B cell (primary cell): ENCODE results near the gene CHCHD2. TPM values are rescaled to one million over a fixed set of nuclear protein-coding genes. Genes with fewer than 3 reads are reported as not detected.
"Not testable (repeated sequence)": the region's sequence is repeated elsewhere in the genome, so short reads cannot be mapped to it uniquely, and the experiment has no call there.

Source experiments
- ATAC-seq: fragments of 200-7000 bp; cut with Tn5 transposase; one replicate; pipeline ENCODE4 v1.10.0; 2021; ENCODE audit warnings: low read depth, mild to moderate bottlenecking, moderate number of reproducible peaks, moderate library complexity
- CTCF ChIA-PET: fragments of 350-600 bp; sonication (Branson Sonifier 250); formaldehyde crosslinking; loops from one replicate; lab custom pipeline; 2021; ENCODE audit warnings: antibody characterized with exemption, inconsistent platforms; lab: Charles Lee
- POLR2A ChIA-PET: fragments of 350-600 bp; sonication (Branson Sonifier 250); formaldehyde crosslinking; loops from one replicate; lab custom pipeline; 2021; ENCODE audit warnings: antibody characterized with exemption; lab: Charles Lee
- DNase-seq: peaks from one replicate; pipeline ENCODE4 v3.0.0; 2013
- H2AFZ ChIP-seq: 2 replicates; pipeline ENCODE4 v1.6.1; 2012; ENCODE audit warnings: mild to moderate bottlenecking, low read depth, low read length; ENCODE audit not compliant: insufficient read depth, poor library complexity, severe bottlenecking
- H3K27ac ChIP-seq, 2 donors: 1 replicate in 1 of 2; 2 replicates in 1 of 2; pipeline ENCODE4 v1.5.1; 2012 to 2013; ENCODE audit warnings: low read length in 2 of 2, mild to moderate bottlenecking in 2 of 2, moderate library complexity in 1 of 2
- H3K27me3 ChIP-seq, 4 experiments: fragments of 200-600 bp in 1 of 4; sonication (generic) in 1 of 4; replicated peaks in 1 of 4; 1 replicate in 2 of 4; 2 replicates in 2 of 4; pipeline versions ENCODE4 v1.6.1 to v1.7.0; 2013 to 2016; ENCODE audit warnings: low read length in 3 of 4, mild to moderate bottlenecking in 2 of 4, mixed read lengths in 1 of 4, moderate library complexity in 1 of 4; ENCODE audit not compliant: insufficient read depth in 4 of 4, control insufficient read depth in 3 of 4; ENCODE audit errors: control extremely low read depth in 1 of 4
- H3K36me3 ChIP-seq, 2 experiments: replicated peaks in 1 of 2; 1 replicate in 1 of 2; 2 replicates in 1 of 2; pipeline versions ENCODE4 v1.6.1 to v1.7.1; 2013; ENCODE audit warnings: low read length in 1 of 2; ENCODE audit not compliant: insufficient read depth in 2 of 2, control insufficient read depth in 1 of 2; ENCODE audit errors: control extremely low read depth in 1 of 2, extremely low read depth in 1 of 2
- H3K4me1 ChIP-seq, 2 donors: fragments of 200-600 bp in 1 of 2; sonication (generic) in 1 of 2; 1 replicate in 1 of 2; 2 replicates in 1 of 2; pipeline versions ENCODE4 v1.5.1 to v1.6.1; 2013 to 2017; ENCODE audit warnings: low read length in 2 of 2; ENCODE audit not compliant: control insufficient read depth in 2 of 2, insufficient read depth in 2 of 2
- H3K4me2 ChIP-seq: replicated peaks from 2 replicates; pipeline ENCODE3; 2012; ENCODE audit warnings: mild to moderate bottlenecking, low read depth, low read length; ENCODE audit not compliant: poor library complexity, severe bottlenecking
- H3K4me3 ChIP-seq, 5 experiments: fragments of 200-600 bp in 1 of 5; sonication (generic) in 1 of 5; 1 replicate in 3 of 5; 2 replicates in 2 of 5; pipeline versions ENCODE4 v1.5.1 to v1.7.0; 2011 to 2016; ENCODE audit warnings: low read length in 4 of 5, mild to moderate bottlenecking in 4 of 5, low read depth in 2 of 5, control low read depth in 1 of 5, moderate library complexity in 1 of 5; ENCODE audit not compliant: insufficient read depth in 1 of 5; ENCODE audit errors: control extremely low read depth in 1 of 5, extremely low read depth in 1 of 5
- H3K79me2 ChIP-seq: fragments of 200-600 bp; sonication (generic); one replicate; pipeline ENCODE4 v1.6.0; 2016; ENCODE audit warnings: low read length; ENCODE audit not compliant: control insufficient read depth, insufficient read depth
- H3K9ac ChIP-seq: fragments of 200-600 bp; sonication (generic); 2 replicates; pipeline ENCODE4 v1.6.1; 2017; ENCODE audit warnings: mild to moderate bottlenecking, low read length, moderate library complexity
- H3K9me3 ChIP-seq, 3 donors: one replicate each; pipeline versions ENCODE4 v1.6.1 to v1.7.1; 2013; ENCODE audit warnings: low read length in 2 of 3; ENCODE audit not compliant: control insufficient read depth in 2 of 3, insufficient read depth in 1 of 3; ENCODE audit errors: control extremely low read depth in 1 of 3
- H4K20me1 ChIP-seq: 2 replicates; pipeline ENCODE4 v1.6.0; 2012; ENCODE audit warnings: mild to moderate bottlenecking, low read length; ENCODE audit not compliant: insufficient read depth, control insufficient read depth, poor library complexity, severe bottlenecking
- H3K27ac Mint-ChIP-seq: one replicate; pipeline ENCODE4 v1.8.0; 2021; ENCODE audit warnings: mixed read lengths
- H3K27me3 Mint-ChIP-seq: one replicate; pipeline ENCODE4 v1.8.0; 2021; ENCODE audit warnings: mixed read lengths
- H3K4me1 Mint-ChIP-seq: one replicate; pipeline ENCODE4 v1.8.0; 2021; ENCODE audit warnings: mixed read lengths
- H3K4me3 Mint-ChIP-seq: one replicate; pipeline ENCODE4 v1.8.0; 2021; ENCODE audit warnings: mixed read lengths
- H3K9me3 Mint-ChIP-seq: one replicate; pipeline ENCODE4 v1.8.0; 2022; ENCODE audit warnings: mixed read lengths; ENCODE audit not compliant: insufficient read depth
- EZH2 ChIP-seq: IDR thresholded peaks from 2 replicates; pipeline ENCODE4 v1.6.1; 2012; ENCODE audit warnings: borderline replicate concordance, low read depth, mild to moderate bottlenecking, moderate library complexity, low read length; ENCODE audit not compliant: insufficient read depth, poor library complexity, severe bottlenecking
- WGBS: methylation state at CpG from one replicate; pipeline ENCODE4 v1.1.5; 2013; ENCODE audit warnings: missing lambda C conversion rate; ENCODE audit not compliant: insufficient coverage; 5-methylcytosine and 5-hydroxymethylcytosine counted together
- intact Hi-C: fragments of 100-400 bp; cut with micrococcal nuclease; formaldehyde crosslinking; loops from one replicate; pipeline ENCODE4 v1.10.0; 2022
- polyA minus RNA-seq: library from RNA; depleted of rRNA, polyadenylated mRNA; stranded (reverse); fragments of >200 nt; gene quantifications from 2 replicates; pipeline ENCODE4 v1.2.3, GENCODE V29; 2012
- polyA plus RNA-seq: library from polyadenylated mRNA; depleted of rRNA; stranded (reverse); fragments of >200 nt; gene quantifications from 2 replicates; pipeline ENCODE4 v1.2.3, GENCODE V29; 2012
- total RNA-seq, 2 donors: library from RNA; stranded (reverse); fragments of 120-200 nt in 1 of 2; gene quantifications; 1 replicate in 1 of 2; 2 replicates in 1 of 2; pipeline versions ENCODE4 v1.2.3 to v1.2.4, GENCODE V29; 2013 to 2022
- TF ChIP-seq, protein P1 (sequence below): fragments of 200-600 bp; IDR thresholded peaks from one replicate; pipeline ENCODE4 v1.8.0; 2022; ENCODE audit warnings: antibody characterized with exemption, mild to moderate bottlenecking

The CHCHD2 gene, protein sequence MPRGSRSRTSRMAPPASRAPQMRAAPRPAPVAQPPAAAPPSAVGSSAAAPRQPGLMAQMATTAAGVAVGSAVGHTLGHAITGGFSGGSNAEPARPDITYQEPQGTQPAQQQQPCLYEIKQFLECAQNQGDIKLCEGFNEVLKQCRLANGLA
- total RNA-seq (166 and 168 TPM in 2 replicates), polyA plus RNA-seq (246 and 286 TPM in 2 replicates), polyA minus RNA-seq (192 and 263 TPM in 2 replicates)
- total RNA-seq (2013), result 250 TPM

DNA sequence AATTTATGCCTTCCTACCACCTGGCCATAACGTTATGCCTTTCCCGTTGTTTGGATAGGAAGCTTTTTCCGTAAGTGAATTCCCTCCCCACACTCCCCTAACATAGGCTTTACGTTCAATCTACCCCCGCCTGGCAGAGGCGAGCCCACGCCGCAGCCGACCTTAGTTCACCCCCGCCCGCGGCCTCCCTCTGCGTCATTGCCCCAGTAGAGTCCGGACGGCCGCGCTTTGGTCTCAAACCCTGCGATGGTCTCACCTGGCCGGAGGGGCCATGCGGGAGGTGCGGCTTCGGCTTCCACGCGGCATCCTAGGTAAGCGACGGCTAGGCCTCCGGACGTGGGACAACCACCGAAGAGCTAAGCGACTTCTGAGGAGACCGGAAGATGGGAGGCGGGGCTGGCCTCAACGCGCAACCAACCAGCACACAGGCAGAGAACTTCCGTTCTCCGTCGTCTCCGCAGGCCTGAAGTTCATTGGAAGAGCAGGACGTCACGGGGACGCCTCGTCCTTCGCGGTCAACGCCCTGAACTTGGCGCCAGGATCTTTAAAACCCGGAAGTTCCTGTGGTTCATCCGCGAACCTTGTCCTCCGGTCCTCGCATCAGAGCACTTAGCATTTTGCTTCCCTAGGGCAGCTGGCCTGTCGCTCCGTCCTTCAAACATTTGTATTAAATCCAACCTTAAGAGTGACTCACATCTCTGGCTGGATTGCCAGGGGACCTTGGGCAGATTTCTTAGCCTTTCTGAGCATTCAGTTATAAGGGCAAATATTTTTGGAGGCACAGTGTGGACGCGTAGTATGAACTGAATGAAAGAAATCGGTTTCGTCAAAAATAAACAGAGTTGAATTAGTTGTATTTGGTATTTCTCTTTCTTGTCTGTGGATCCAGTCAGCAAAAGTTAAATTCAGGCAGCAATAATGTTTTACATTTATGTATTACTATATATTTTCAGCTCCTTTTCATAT, at the start of gene CHCHD2:
TSS of gene CHCHD2 (minus strand) at position 369 of the 966 bp plus-strand sequence. CDS start at position 306, 63 bp downstream.
- TF ChIP-seq, protein P1, sequence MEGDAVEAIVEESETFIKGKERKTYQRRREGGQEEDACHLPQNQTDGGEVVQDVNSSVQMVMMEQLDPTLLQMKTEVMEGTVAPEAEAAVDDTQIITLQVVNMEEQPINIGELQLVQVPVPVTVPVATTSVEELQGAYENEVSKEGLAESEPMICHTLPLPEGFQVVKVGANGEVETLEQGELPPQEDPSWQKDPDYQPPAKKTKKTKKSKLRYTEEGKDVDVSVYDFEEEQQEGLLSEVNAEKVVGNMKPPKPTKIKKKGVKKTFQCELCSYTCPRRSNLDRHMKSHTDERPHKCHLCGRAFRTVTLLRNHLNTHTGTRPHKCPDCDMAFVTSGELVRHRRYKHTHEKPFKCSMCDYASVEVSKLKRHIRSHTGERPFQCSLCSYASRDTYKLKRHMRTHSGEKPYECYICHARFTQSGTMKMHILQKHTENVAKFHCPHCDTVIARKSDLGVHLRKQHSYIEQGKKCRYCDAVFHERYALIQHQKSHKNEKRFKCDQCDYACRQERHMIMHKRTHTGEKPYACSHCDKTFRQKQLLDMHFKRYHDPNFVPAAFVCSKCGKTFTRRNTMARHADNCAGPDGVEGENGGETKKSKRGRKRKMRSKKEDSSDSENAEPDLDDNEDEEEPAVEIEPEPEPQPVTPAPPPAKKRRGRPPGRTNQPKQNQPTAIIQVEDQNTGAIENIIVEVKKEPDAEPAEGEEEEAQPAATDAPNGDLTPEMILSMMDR, result no peak
- no peak for TF ChIP-seq EZH2
- H3K27ac ChIP-seq, result peak within 1 kb of the TSS; percentile 77 to 89
- H3K4me3 ChIP-seq, result peak within 1 kb of the TSS; percentile 75 to 99 (median 87)
- peaks cover 3% of the 10 kb centered on the region for H3K27me3 Mint-ChIP-seq
- POLR2A ChIA-PET, result interaction anchor here (1.0 to 1.5 kb wide), 3 partner anchors 42 to 1347 kb away, joined by 3 to 7 read pairs (median 4); partner anchors contain the start of gene SEC61G
- H3K27ac Mint-ChIP-seq, result peak within 1 kb of the TSS; percentile 98
- H3K9me3 Mint-ChIP-seq, result no peaks in the 10 kb centered on the region
- peaks cover 17 to 22% of the 10 kb centered on the region in 2 donors for H3K4me1 ChIP-seq
- peak within 1 kb of the TSS; percentile 85 for H3K4me2 ChIP-seq
- intact Hi-C loops, result loop anchor here (1.0 to 2.0 kb wide), 5 partner anchors 41 to 1347 kb away; partner anchors contain the start of genes CCT6A, MRPS17, PSPH and SEC61G
- H2AFZ ChIP-seq, result peak within 1 kb of the TSS; percentile 86
- peaks cover 0 to 3% (median 0%) of the 10 kb centered on the region in 4 experiments for H3K27me3 ChIP-seq
- peaks cover 29% of the 10 kb centered on the region for H3K79me2 ChIP-seq
- ATAC-seq (peak; percentile 99), DNase-seq (peak; percentile 97)
- peak within 1 kb of the TSS; percentile 84 for H3K9ac ChIP-seq
- CTCF ChIA-PET, result interaction anchor here (0.8 to 1.1 kb wide), 2 partner anchors 32 to 740 kb away, joined by 3 read pairs; no protein-coding TSS in a partner anchor
- H4K20me1 ChIP-seq, result peaks cover 6% of the 10 kb centered on the region
- peaks cover 36% of the 10 kb centered on the region for H3K4me1 Mint-ChIP-seq
- WGBS, result under 1% methylated on average over 53 of the region's 57 CpGs
- peak within 1 kb of the TSS; percentile 99 for H3K4me3 Mint-ChIP-seq
- H3K9me3 ChIP-seq, result peaks cover 0 to 6% (median 0%) of the 10 kb centered on the region in 3 donors
- H3K36me3 ChIP-seq, result peaks cover 8 to 25% of the 10 kb centered on the region in 2 experiments

DNA sequence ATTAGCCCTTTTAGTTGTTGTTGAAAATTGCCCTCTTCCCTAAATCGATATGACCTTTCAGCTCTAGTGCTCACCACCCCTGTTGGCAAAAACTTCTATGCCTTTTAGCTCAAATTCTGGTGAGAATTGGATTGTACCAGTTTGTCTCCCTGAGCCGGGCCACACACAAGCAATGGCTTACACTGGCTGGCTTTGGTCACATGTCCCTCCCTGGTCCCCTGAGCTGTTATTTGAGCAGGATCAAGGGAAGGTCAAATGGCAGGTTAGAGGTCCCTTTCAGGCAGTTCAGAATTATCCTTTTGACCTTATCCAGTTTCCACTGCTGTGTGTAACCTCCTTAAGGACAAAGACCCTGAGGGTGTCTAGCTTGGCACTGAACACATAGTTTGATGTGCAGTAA, 24.8 kb upstream of the CHCHD2 start:
- H4K20me1 ChIP-seq, DNase-seq, intact Hi-C loops, H3K4me2 ChIP-seq, H3K4me3 ChIP-seq, H3K36me3 ChIP-seq, H3K9me3 ChIP-seq, H3K27me3 Mint-ChIP-seq, H3K27ac ChIP-seq, H3K79me2 ChIP-seq, H2AFZ ChIP-seq, H3K4me3 Mint-ChIP-seq, ATAC-seq, H3K27me3 ChIP-seq, CTCF ChIA-PET, H3K27ac Mint-ChIP-seq, H3K4me1 Mint-ChIP-seq, H3K4me1 ChIP-seq, POLR2A ChIA-PET, H3K9ac ChIP-seq, H3K9me3 Mint-ChIP-seq: not testable (repeated sequence)
- WGBS, result no CpG with 5 or more reads among the region's 2 CpGs
